ENCODE data around the gene PLAAT5.

DNA sequence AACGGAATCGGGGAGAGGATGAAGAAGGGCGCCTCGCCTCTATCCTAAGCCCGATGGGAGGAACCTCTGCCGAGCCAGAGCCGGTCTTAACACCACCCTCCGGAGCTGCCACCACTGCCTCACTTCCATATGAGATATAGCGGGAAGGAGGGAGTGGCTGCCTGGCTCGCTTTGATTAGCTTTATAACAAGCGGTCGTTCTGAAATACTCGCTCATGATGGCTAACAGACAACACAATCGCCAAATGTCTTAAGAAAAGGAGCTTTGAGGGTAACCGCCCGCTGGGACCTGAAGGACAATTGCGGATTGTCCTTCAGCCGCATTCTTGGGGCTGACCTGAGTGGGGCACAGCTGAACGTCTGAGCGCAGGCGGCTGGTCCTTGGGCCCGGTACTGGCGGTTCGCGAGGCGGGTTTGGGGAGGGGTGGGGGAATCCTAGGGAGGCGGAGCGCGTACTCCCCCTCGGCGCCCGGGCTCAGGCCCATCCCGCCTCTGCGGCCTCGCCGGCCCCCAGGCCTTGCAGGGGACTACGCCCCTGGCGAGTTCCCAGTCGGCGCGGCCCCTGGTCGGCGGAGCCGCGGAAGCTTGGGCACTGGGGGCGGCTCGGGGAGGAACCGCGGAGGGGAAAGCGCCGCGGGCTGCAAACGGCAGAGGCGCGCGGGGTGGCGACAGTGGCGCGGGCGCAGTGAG lies at the start of gene PLAAT5:
- TF ChIP-seq, protein P1, sequence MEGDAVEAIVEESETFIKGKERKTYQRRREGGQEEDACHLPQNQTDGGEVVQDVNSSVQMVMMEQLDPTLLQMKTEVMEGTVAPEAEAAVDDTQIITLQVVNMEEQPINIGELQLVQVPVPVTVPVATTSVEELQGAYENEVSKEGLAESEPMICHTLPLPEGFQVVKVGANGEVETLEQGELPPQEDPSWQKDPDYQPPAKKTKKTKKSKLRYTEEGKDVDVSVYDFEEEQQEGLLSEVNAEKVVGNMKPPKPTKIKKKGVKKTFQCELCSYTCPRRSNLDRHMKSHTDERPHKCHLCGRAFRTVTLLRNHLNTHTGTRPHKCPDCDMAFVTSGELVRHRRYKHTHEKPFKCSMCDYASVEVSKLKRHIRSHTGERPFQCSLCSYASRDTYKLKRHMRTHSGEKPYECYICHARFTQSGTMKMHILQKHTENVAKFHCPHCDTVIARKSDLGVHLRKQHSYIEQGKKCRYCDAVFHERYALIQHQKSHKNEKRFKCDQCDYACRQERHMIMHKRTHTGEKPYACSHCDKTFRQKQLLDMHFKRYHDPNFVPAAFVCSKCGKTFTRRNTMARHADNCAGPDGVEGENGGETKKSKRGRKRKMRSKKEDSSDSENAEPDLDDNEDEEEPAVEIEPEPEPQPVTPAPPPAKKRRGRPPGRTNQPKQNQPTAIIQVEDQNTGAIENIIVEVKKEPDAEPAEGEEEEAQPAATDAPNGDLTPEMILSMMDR (conservative IDR thresholded peaks at IDR 0.05; ENCODE audit: low read depth, low read length) = no peak
- TF ChIP-seq, protein P2, sequence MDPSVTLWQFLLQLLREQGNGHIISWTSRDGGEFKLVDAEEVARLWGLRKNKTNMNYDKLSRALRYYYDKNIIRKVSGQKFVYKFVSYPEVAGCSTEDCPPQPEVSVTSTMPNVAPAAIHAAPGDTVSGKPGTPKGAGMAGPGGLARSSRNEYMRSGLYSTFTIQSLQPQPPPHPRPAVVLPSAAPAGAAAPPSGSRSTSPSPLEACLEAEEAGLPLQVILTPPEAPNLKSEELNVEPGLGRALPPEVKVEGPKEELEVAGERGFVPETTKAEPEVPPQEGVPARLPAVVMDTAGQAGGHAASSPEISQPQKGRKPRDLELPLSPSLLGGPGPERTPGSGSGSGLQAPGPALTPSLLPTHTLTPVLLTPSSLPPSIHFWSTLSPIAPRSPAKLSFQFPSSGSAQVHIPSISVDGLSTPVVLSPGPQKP (IDR thresholded peaks at IDR 0.05; ENCODE audit: borderline replicate concordance, low read depth, low read length) = no peak
- TF ChIP-seq CEBPB (IDR thresholded peaks at IDR 0.05; ENCODE audit: low read depth, low read length) = no peak
- TF ChIP-seq, protein P3, sequence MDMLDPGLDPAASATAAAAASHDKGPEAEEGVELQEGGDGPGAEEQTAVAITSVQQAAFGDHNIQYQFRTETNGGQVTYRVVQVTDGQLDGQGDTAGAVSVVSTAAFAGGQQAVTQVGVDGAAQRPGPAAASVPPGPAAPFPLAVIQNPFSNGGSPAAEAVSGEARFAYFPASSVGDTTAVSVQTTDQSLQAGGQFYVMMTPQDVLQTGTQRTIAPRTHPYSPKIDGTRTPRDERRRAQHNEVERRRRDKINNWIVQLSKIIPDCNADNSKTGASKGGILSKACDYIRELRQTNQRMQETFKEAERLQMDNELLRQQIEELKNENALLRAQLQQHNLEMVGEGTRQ (IDR thresholded peaks at IDR 0.05; ENCODE audit: low read depth, low read length) = no peak
- TF ChIP-seq BHLHE40 (IDR thresholded peaks at IDR 0.05; ENCODE audit: low read depth, low read length) = no peak
- no peak for TF ChIP-seq POLR2A (IDR thresholded peaks at IDR 0.05; ENCODE audit: low read depth, low read length)
- no peak for TF ChIP-seq MXI1 (IDR thresholded peaks at IDR 0.05; ENCODE audit: borderline replicate concordance, low read depth, low read length)
- no peak for TF ChIP-seq MAZ (IDR thresholded peaks at IDR 0.05; ENCODE audit: borderline replicate concordance, low read depth, low read length)
- TF ChIP-seq SMC3 (IDR thresholded peaks at IDR 0.05; ENCODE audit: low read depth, low read length) = no peak
- no peak for TF ChIP-seq RCOR1 (IDR thresholded peaks at IDR 0.05; ENCODE audit: insufficient replicate concordance, low read length)
- TF ChIP-seq RAD21 (IDR thresholded peaks at IDR 0.05; ENCODE audit: low read length) = no peak
- no peak for TF ChIP-seq RFX5 (IDR thresholded peaks at IDR 0.05; ENCODE audit: low read depth, low read length)
